Neural cell (in vitro differentiated cells): ENCODE results near the gene UQCC2. TPM values are rescaled to one million over a fixed set of nuclear protein-coding genes. Genes with fewer than 3 reads are reported as not detected.

Source experiments
- H2AFZ ChIP-seq: fragments of 200-600, 300-800 bp; sonication (generic), shearing (Covaris generic); 2 replicates; pipeline ENCODE4 v1.6.0; 2014; ENCODE audit warnings: low read depth, mild to moderate bottlenecking, antibody characterized with exemption, low read length, moderate library complexity
- H3F3A ChIP-seq: fragments of 200-600 bp; shearing (Covaris generic); 2 replicates; pipeline ENCODE4 v1.6.1; 2016; ENCODE audit warnings: mild to moderate bottlenecking, moderate library complexity, mixed read lengths, antibody characterized with exemption, low read length; ENCODE audit not compliant: insufficient read depth, poor library complexity, severe bottlenecking
- H3K27ac ChIP-seq: fragments of 200-600, 300-800 bp; sonication (generic), shearing (Covaris generic); 2 replicates; pipeline ENCODE4 v1.5.1; 2014; ENCODE audit warnings: mild to moderate bottlenecking, low read length, moderate library complexity
- H3K27me3 ChIP-seq: fragments of 300-800, 200-600 bp; sonication (generic), shearing (Covaris generic); 2 replicates; pipeline ENCODE4 v1.6.0; 2014; ENCODE audit warnings: mild to moderate bottlenecking, low read depth, low read length, moderate library complexity; ENCODE audit not compliant: insufficient read depth
- H3K36me3 ChIP-seq: fragments of 300-800, 200-600 bp; sonication (generic), shearing (Covaris generic); 2 replicates; pipeline ENCODE4 v1.5.1; 2014; ENCODE audit warnings: mild to moderate bottlenecking, antibody characterized with exemption, low read length, moderate library complexity; ENCODE audit not compliant: insufficient read depth
- H3K4me2 ChIP-seq: fragments of 300-800, 200-600 bp; sonication (generic), shearing (Covaris generic); 2 replicates; pipeline ENCODE4 v1.6.0; 2014; ENCODE audit warnings: mild to moderate bottlenecking, low read length
- H3K4me3 ChIP-seq: fragments of 300-800, 200-600 bp; sonication (generic), shearing (Covaris generic); 2 replicates; pipeline ENCODE4 v1.5.1; 2014; ENCODE audit warnings: mild to moderate bottlenecking, low read length, moderate library complexity
- H3K79me2 ChIP-seq: fragments of 200-600 bp; shearing (Covaris generic); replicated peaks from 2 replicates; pipeline ENCODE4 v1.6.0; 2014; ENCODE audit warnings: mild to moderate bottlenecking, low read length, moderate library complexity; ENCODE audit not compliant: insufficient read depth
- H3K9ac ChIP-seq: fragments of 300-800, 200-600 bp; sonication (generic), shearing (Covaris generic); 2 replicates; pipeline ENCODE4 v1.6.1; 2016; ENCODE audit warnings: mild to moderate bottlenecking, low read length, mixed read lengths
- H3K9me2 ChIP-seq: fragments of 200-600 bp; shearing (Covaris generic); 2 replicates; pipeline ENCODE4 v1.6.1; 2016; ENCODE audit warnings: mild to moderate bottlenecking, low read length, mixed read lengths; ENCODE audit not compliant: insufficient read depth
- H3K9me3 ChIP-seq: fragments of 200-600, 300-800 bp; sonication (generic), shearing (Covaris generic); 2 replicates; pipeline ENCODE4 v1.6.1; 2016; ENCODE audit warnings: mild to moderate bottlenecking, mixed run types, low read length, moderate library complexity, mixed read lengths
- H4K20me1 ChIP-seq: fragments of 200-600 bp; shearing (Covaris generic); 2 replicates; pipeline ENCODE4 v1.6.1; 2016; ENCODE audit warnings: mild to moderate bottlenecking, mixed run types; ENCODE audit not compliant: insufficient read depth
- EP300 ChIP-seq: fragments of 450-650 bp; conservative IDR thresholded peaks from 2 replicates; pipeline ENCODE4 v1.6.1; 2014; ENCODE audit warnings: antibody characterized with exemption, mild to moderate bottlenecking, moderate library complexity; ENCODE audit not compliant: poor library complexity, severe bottlenecking
- EZH2 ChIP-seq: fragments of 200-600, 300-800 bp; shearing (Covaris generic), sonication (generic); IDR thresholded peaks from 2 replicates; pipeline ENCODE4 v1.6.1; 2014; ENCODE audit warnings: antibody characterized with exemption, low read length, borderline replicate concordance, mild to moderate bottlenecking; ENCODE audit not compliant: insufficient read depth, poor library complexity, severe bottlenecking
- MXI1 ChIP-seq: fragments of 450-650 bp; conservative IDR thresholded peaks from 2 replicates; pipeline ENCODE4 v1.6.1; 2014; ENCODE audit warnings: antibody characterized with exemption, mild to moderate bottlenecking; ENCODE audit not compliant: poor library complexity, severe bottlenecking
- POLR2AphosphoS5 ChIP-seq: IDR thresholded peaks from 2 replicates; pipeline ENCODE4 v1.6.1; 2012
- RAD21 ChIP-seq: fragments of 450-650 bp; conservative IDR thresholded peaks from 2 replicates; pipeline ENCODE4 v1.6.1; 2014; ENCODE audit warnings: antibody characterized with exemption, mild to moderate bottlenecking, moderate library complexity
- REST ChIP-seq: IDR thresholded peaks from 2 replicates; pipeline ENCODE4 v1.6.1; 2012; ENCODE audit warnings: borderline replicate concordance
- SMC3 ChIP-seq: fragments of 450-650 bp; conservative IDR thresholded peaks from 2 replicates; pipeline ENCODE4 v1.6.1; 2014; ENCODE audit warnings: antibody characterized with exemption, mild to moderate bottlenecking, moderate library complexity; ENCODE audit not compliant: poor library complexity
- TAF1 ChIP-seq: IDR thresholded peaks from 2 replicates; pipeline ENCODE4 v1.6.1; 2012; ENCODE audit warnings: low read depth
- polyA plus RNA-seq: library from polyadenylated mRNA; depleted of rRNA; stranded (reverse); fragments of >200 nt; gene quantifications from 2 replicates; pipeline ENCODE4 v1.2.3, GENCODE V29; 2014
- TF ChIP-seq, protein P1 (sequence below): fragments of 450-650 bp; IDR thresholded peaks from 2 replicates; pipeline ENCODE4 v1.5.1; 2014; ENCODE audit warnings: antibody characterized with exemption, mild to moderate bottlenecking, moderate library complexity; ENCODE audit not compliant: poor library complexity, severe bottlenecking

The UQCC2 gene
- polyA plus RNA-seq, 1 donor from 2014 or later, result 123 TPM

DNA sequence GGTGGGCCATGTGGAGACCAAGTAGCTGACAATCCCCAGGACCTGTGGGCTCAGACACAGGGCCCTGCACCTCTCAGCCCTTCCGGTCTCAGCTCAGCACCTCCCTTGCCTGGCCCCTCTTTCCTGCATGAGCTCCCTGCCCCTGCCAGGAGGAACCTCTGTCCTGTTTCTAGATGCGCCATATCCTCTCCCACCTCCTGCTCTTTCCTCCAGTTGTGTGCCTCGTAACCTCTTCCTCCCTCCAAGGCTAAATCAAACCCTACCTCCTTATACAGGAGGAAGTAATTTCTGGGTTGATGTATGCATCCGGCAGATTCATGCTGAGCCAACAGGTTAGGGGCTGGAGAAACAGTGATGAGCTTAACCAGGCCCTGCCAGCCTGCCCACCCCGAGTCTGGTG lies 59.5 kb downstream of the UQCC2 start:
- Histone ChIP-seq H2AFZ (no peak overlapping the region), H3K27ac (no peak overlapping the region), H3K4me3 (no peak overlapping the region), H3K27me3 (no peaks in the 10 kb centered on the region), H3K9ac (no peak overlapping the region), H4K20me1 (no peaks in the 10 kb centered on the region), H3K36me3 (no peaks in the 10 kb centered on the region), H3F3A (no peaks in the 10 kb centered on the region), H3K9me2 (no peaks in the 10 kb centered on the region), H3K9me3 (no peaks in the 10 kb centered on the region), H3K4me2 (no peak overlapping the region), H3K79me2 (no peaks in the 10 kb centered on the region)
- TF ChIP-seq SMC3 (no peak), MXI1 (no peak), REST (no peak), TAF1 (no peak), EZH2 (no peak)
- TF ChIP-seq, protein P1, sequence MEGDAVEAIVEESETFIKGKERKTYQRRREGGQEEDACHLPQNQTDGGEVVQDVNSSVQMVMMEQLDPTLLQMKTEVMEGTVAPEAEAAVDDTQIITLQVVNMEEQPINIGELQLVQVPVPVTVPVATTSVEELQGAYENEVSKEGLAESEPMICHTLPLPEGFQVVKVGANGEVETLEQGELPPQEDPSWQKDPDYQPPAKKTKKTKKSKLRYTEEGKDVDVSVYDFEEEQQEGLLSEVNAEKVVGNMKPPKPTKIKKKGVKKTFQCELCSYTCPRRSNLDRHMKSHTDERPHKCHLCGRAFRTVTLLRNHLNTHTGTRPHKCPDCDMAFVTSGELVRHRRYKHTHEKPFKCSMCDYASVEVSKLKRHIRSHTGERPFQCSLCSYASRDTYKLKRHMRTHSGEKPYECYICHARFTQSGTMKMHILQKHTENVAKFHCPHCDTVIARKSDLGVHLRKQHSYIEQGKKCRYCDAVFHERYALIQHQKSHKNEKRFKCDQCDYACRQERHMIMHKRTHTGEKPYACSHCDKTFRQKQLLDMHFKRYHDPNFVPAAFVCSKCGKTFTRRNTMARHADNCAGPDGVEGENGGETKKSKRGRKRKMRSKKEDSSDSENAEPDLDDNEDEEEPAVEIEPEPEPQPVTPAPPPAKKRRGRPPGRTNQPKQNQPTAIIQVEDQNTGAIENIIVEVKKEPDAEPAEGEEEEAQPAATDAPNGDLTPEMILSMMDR, result no peak

- Histone ChIP-seq H3K9me2 (no peaks in the 10 kb centered on the region), H3K27me3 (no peaks in the 10 kb centered on the region), H3K4me3 (no peak overlapping the region), H3K9ac (no peak overlapping the region), H3K9me3 (no peaks in the 10 kb centered on the region), H4K20me1 (no peaks in the 10 kb centered on the region), H3K36me3 (no peaks in the 10 kb centered on the region), H3K27ac (no peak overlapping the region), H3K79me2 (no peaks in the 10 kb centered on the region), H3F3A (no peaks in the 10 kb centered on the region), H3K4me2 (no peak overlapping the region), H2AFZ (no peak overlapping the region)
- TF ChIP-seq EZH2 (no peak), REST (no peak), EP300 (no peak), SMC3 (no peak), POLR2AphosphoS5 (no peak), TAF1 (no peak), RAD21 (no peak), MXI1 (no peak)
- TF ChIP-seq, protein P1, result no peak
These were observed 60.1 kb downstream of the UQCC2 start for GRCh38 chr6:33651403-33651802.
